ENCODE measurements around the gene STRBP.

DNA sequence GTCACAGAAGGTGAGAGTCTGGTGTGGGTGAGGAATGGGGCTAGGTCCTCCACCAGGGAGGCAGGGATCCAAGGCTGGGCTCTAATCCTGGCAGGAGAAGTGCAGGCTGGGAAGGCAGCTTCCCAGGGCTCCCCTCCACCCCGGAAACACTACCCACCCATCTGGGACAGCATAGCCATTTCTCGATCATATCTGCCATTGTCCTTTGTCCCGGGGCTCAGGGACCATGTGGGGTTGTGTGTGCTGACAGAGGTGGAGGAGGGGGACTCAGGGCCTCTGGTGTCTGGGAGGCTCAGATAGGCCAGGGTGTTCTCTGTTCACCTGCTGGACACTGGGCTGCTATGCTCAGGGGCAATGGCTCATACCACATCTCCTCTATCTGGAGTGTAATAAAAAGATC is 32.2 kb upstream of the STRBP start:
- TF ChIP-seq, protein P1, sequence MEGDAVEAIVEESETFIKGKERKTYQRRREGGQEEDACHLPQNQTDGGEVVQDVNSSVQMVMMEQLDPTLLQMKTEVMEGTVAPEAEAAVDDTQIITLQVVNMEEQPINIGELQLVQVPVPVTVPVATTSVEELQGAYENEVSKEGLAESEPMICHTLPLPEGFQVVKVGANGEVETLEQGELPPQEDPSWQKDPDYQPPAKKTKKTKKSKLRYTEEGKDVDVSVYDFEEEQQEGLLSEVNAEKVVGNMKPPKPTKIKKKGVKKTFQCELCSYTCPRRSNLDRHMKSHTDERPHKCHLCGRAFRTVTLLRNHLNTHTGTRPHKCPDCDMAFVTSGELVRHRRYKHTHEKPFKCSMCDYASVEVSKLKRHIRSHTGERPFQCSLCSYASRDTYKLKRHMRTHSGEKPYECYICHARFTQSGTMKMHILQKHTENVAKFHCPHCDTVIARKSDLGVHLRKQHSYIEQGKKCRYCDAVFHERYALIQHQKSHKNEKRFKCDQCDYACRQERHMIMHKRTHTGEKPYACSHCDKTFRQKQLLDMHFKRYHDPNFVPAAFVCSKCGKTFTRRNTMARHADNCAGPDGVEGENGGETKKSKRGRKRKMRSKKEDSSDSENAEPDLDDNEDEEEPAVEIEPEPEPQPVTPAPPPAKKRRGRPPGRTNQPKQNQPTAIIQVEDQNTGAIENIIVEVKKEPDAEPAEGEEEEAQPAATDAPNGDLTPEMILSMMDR (IDR thresholded peaks at IDR 0.05; ENCODE audit: insufficient read depth, low read length) = no peak
- TF ChIP-seq GABPA (IDR thresholded peaks at IDR 0.05; ENCODE audit: low read depth) = no peak

Measured in HL-60 (cell line).